ENCODE results near the gene ALDH3B2.
"Not testable (repeated sequence)": the region's sequence is repeated elsewhere in the genome, so short reads cannot be mapped to it uniquely, and the experiment has no call there.

Gene ALDH3B2

DNA sequence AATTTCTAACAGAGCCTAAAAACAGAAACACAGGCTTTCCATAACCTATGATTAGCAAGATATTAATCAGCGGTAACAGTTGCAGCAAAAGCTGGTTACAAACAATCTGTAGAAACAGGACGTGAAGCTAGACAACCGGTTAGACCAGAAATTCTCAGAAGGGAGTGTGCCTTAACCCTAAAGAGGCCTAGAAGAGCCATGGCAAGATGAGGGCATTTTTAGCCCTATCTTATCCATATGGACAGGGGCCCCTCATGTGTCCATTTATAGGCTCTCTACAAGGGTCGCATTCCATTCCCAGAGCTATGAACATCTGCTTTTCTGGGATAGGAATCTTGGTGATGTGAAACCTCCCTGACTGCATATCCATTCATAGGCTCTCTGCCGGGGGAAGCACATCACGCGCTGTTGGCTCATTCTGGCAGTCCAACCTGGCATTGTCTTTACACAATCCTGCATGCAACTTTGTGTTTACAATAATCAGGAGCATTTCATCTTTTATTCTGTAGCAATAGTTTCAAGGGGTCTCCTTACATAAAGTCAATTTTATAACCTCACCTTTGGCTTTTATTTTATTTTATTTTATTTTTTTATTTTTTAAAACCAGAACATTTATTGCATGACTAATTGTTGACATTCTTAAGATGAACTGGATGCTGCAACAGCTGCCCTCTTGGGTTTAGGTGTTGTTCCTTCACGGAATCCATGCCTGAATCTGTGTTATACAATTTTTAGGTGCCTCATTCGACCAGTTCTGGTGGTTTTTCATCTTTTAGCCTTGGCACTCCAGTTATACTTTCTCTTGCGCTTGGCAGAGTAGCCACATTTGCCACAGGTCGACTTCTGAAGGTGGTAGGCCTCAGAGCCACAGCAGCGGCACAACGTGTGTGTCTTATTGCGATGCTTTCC is 8.0 kb upstream of the ALDH3B2 start:
- not testable (repeated sequence) for DNase-seq

DNA sequence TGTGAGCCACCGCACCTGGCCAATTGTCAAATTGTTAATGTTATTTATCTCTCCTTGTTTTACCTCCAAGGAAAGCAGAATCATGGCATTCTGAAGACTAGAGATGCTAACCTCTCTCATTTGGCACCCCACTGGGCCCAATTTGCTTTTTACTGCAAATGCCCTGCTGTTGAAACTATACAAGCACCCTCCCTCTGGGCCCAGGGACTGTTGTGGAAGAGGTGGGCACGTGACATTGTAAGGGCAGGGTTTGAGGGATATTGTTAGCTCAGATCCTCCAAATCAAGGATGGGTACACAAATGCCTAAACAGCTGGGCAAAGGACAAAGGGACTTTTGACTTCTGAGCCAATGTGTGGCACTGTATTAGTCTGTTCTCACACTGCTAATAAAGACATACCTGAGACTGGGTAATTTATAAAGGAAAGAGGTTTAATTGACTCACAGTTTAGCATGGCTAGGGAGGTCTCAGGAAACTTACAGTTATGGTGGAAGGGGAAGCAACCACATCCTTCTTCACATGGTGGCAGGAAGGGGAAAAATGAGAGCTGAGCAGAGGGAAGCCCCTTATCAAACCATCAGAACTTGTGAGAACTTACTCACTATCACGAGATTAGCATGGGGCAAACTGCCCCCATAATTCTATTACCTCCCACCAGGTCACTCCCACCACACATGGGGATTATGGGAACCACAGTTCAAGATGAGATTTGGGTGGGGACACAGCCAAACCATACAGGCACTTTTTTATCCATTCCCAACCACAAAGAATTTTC is 6.5 kb upstream of the ALDH3B2 start:
- DNase-seq = no peak

DNA sequence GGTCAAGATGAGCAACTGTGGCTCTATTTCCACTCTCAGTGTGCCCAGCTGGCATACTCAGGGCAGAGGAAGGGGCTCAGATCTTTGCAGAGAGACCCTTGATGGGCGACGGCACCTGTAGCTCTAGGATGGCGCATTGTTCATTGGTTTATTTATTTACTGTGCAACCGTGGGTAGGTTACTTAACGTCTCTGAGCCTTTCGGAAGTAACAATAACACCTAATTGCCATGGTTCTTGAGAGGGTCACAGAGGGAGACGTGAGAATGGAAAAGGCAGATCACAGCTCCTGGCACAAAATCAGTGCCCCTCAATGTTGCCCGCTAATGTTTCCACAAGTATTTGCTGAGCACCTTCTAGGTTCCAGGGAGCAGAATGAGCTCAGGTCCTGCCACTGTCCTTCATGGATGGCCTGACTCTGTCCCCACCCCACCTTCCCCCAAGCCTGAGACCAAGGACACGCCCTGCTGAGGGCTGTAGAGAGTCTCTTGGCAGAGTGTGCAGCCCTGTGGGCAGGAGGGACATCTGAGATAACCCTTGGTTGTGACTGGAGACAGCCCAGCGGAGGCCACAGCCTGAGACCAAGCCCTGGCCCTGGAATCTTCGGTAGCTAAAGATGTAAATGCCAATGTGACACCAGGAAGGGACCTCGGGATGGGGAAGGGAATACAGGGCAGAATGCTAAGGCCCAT is 780 bp upstream of the ALDH3B2 start:
- no peak for DNase-seq

- DNase-seq = no peak
These were observed 521 bp downstream of the ALDH3B2 start for GRCh38 chr11:67673902-67674301.

DNA sequence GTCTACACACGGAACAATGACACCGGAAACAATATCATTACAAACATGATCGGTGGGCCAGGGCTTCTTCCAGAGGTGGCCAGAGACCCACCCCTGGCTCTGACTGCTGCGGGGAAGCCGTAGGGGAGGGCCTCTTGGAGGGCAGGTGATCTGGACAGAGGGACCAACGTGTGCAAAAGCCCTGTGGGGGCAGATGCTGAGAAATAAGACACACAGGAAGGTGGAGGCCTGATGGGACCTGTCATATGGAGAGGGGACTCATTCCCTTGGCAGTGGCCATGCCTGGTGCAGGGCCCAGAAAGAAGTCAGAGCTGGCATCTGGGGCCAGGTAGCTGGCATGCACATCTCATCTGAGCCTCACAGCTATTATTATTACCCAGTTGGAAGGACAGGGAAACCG is 1.1 kb downstream of the ALDH3B2 start:
- DNase-seq = no peak

DNA sequence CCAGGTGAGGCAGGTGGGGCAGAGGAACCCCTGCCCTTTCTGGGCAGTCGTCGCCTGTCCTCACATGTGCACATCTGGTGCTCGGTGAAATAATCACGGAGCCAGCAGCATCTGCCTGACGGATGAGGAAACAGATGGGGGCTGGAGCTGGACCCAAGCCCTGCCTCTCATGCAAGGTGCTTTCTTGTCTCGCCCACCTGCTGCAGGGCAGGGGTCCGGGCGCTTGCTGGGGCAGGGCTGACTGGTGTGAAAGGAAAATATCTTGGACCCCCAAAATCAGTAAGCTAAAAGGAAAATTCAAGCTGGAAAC is 3.3 kb downstream of the ALDH3B2 start:
- no peak for DNase-seq

GRCh38 chr11:67670316-67671210 is 3.9 kb downstream of the ALDH3B2 start:
- DNase-seq = no peak

GRCh38 chr11:67668192-67668551 is 6.3 kb downstream of the ALDH3B2 start:
- no peak for DNase-seq

GRCh38 chr11:67667490-67668191 is 6.8 kb downstream of the ALDH3B2 start:
- DNase-seq = no peak

- no peak for DNase-seq
These were observed 7.5 kb downstream of the ALDH3B2 start for GRCh38 chr11:67666676-67667489.

DNA sequence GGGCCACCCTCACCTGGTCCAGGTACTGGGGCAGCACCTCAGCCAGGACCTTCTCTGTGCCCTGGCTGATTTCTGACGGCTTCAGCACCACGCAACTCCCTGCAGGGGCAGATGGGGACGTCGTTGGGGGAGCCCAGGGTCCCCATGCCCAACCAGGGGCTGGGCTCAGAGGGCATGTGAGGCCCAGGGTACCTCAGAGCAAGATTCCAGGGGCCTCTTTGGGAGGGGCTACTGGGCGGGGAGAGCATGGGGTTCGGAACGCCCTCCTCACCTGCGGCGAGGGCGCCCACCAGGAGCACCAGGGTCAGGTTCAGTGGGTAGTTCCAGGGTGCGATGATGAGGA is 8.1 kb downstream of the ALDH3B2 start:
- no peak for DNase-seq

GRCh38 chr11:67665541-67666302 is 8.7 kb downstream of the ALDH3B2 start:
- DNase-seq = no peak

DNA sequence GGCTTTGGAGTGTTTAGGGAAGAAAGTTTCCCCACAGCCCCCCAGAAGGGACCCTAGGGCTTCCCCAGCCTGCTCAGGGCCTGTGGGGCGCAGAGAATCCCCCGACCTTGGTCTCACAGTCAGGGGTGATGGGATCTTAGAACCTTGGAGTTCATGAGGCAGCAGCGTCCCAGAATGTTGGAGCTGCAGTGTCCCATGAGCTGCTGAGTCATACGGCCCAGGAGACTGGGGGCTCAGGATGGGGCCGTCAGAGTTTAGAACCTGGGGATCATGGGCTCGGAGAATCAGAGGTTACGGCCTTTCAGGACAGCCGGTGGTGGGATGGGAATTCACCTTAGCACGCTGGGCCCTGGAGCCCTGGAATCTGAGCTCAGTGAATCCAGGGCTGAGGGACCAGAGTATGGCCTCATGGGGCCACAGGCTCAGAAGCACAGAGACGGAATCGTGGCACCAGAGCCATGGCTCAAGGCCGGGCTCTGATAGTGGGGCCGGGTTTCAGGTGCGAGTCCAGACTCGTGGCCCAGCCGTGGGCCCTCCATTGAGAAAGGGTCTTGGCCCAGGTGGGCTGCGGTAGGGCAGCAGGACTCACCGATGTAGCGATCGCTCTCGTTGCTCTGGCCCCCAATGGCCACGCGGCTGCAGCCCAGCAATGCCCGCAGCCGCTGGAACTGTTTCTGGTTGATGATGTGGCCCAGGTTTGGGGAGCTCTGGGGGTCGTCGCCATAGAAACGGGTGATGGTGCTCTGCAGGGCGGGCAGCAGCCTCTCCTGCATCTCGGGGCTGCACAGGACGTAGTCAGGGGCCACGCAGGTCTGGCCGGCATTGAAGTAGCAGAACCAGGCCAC is 9.5 kb downstream of the ALDH3B2 start:
- DNase-seq = no peak

- DNase-seq = no peak
These were observed 10.2 kb downstream of the ALDH3B2 start for GRCh38 chr11:67664213-67664585.

- DNase-seq = no peak
These were observed 10.8 kb downstream of the ALDH3B2 start for GRCh38 chr11:67663532-67664212.

DNA sequence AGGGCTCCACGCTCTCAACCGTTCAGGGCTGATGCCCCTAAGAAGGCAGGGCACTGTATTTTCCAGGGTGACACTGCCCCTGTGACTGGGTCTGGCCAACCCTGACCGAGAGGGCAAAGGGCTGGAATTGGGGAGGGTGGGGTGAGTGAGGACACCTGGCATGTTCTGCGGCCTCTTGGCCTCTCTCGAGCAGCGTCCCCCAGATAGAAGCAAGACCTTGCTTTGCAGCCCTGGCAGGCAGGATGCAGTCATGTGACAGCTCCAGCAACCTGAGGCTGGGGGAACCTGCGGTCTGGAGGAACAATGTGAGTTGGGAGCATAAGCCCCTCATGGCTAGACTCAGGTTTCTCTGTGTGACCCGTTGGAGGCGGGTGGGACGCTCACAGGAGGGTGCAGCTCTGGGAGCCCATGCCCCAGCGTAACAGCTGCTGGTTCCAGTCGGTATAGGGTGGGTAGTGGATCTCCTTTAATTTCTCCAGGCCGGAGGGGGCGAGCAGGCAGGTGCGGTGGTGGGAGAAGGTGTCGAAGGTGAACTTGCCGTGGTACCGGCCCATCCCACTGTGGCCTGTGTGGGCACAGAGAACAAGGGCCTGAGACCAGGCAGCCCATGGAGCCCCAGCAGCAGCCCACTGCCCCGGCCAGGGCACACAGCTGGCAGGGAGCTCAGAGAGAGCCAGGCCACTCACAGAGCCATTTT is 11.4 kb downstream of the ALDH3B2 start:
- no peak for DNase-seq

DNA sequence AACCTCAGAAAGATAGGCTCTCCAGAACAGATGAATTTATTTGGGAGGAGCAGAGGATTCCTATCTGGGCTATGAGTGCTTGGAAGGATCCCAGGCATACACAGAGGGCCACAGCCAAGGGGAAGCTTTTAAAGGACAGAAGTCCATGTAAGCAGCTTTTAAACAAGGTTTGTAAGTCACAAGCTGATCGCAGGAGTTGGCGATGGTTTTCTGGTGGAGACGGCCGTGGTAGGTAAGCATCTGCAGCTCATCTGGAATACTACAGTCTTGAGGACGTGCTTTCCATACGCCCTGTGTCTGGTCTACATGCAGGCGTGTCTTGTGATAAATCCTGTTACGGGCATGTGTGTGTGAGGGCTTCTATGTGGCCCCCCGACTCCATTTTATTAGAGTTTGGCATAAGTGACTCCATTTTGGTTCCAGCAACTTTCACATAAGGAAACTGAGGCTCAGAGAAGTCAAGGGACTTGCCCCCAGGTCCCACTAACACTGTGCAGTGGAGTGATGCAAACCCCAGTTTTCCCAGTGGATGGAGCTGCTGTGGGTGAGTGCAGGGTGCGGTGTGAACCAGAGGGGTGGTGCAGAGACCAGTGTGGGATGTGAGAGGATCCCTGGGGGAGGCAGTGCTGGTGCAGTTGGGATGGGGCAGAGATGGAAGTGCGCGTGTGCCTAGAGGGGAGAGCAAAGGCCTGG is 12.1 kb downstream of the ALDH3B2 start:
- DNase-seq = no peak

- not testable (repeated sequence) for DNase-seq
These were observed 13.7 kb downstream of the ALDH3B2 start for GRCh38 chr11:67660752-67661151.
